Common myeloid progenitor, CD34-positive (primary cell): ENCODE results near the gene DUSP11.

ENCODE experiments used
- CTCF ChIA-PET: fragments of 350-600 bp; sonication (Branson Sonifier 250); formaldehyde crosslinking; loops from one replicate; lab custom pipeline; 2021; ENCODE audit warnings: antibody characterized with exemption; lab: Charles Lee
- POLR2A ChIA-PET: fragments of 350-600 bp; sonication (Branson Sonifier 250); formaldehyde crosslinking; loops from one replicate; lab custom pipeline; 2021; ENCODE audit warnings: antibody characterized with exemption; lab: Charles Lee
- DNase-seq, 3 donors: peaks; one replicate each; pipeline versions ENCODE4 v3.0.0 to v3.0.0-alpha.2; 2013
- H3K27ac ChIP-seq, 2 experiments: 1 replicate in 1 of 2; 2 replicates in 1 of 2; pipeline ENCODE4 v1.7.0; 2013; ENCODE audit warnings: inconsistent platforms in 2 of 2, low read length in 2 of 2, mild to moderate bottlenecking in 2 of 2, low read depth in 1 of 2, moderate library complexity in 1 of 2; ENCODE audit not compliant: severe bottlenecking in 2 of 2, insufficient read depth in 1 of 2, poor library complexity in 1 of 2
- H3K27me3 ChIP-seq, 5 experiments: replicated peaks in 2 of 5; 1 replicate in 3 of 5; 2 replicates in 2 of 5; pipeline versions ENCODE4 v1.6.1 to v1.7.0; 2013; ENCODE audit warnings: low read length in 4 of 5, mild to moderate bottlenecking in 2 of 5, moderate library complexity in 2 of 5, inconsistent platforms in 1 of 5; ENCODE audit not compliant: insufficient read depth in 5 of 5, control insufficient read depth in 4 of 5
- H3K36me3 ChIP-seq, 4 experiments: 1 replicate in 2 of 4; 2 replicates in 2 of 4; pipeline versions ENCODE4 v1.6.1 to v1.7.0; 2013; ENCODE audit warnings: low read length in 3 of 4, control low read depth in 1 of 4, mild to moderate bottlenecking in 1 of 4; ENCODE audit not compliant: control insufficient read depth in 4 of 4, insufficient read depth in 4 of 4
- H3K4me1 ChIP-seq, 4 experiments: 1 replicate in 3 of 4; 2 replicates in 1 of 4; pipeline versions ENCODE4 v1.6.1 to v1.7.1; 2013; ENCODE audit warnings: low read length in 3 of 4, mild to moderate bottlenecking in 3 of 4, control low read depth in 1 of 4, inconsistent platforms in 1 of 4, moderate library complexity in 1 of 4; ENCODE audit not compliant: control insufficient read depth in 4 of 4, insufficient read depth in 4 of 4; ENCODE audit errors: control extremely low read depth in 1 of 4
- H3K4me3 ChIP-seq, 7 experiments: 1 replicate in 4 of 7; 2 replicates in 3 of 7; pipeline versions ENCODE4 v1.5.1 to v1.7.0; 2013; ENCODE audit warnings: mild to moderate bottlenecking in 7 of 7, low read length in 6 of 7, moderate library complexity in 6 of 7, inconsistent platforms in 2 of 7, low read depth in 2 of 7, control low read depth in 1 of 7; ENCODE audit not compliant: insufficient read depth in 4 of 7, control insufficient read depth in 1 of 7; ENCODE audit errors: extremely low read depth in 1 of 7
- H3K9me3 ChIP-seq, 5 experiments: 1 replicate in 4 of 5; 2 replicates in 1 of 5; pipeline versions ENCODE4 v1.6.1 to v1.7.1; 2013; ENCODE audit warnings: low read length in 4 of 5, mild to moderate bottlenecking in 2 of 5, inconsistent platforms in 1 of 5, low read depth in 1 of 5, moderate library complexity in 1 of 5; ENCODE audit not compliant: control insufficient read depth in 4 of 5, insufficient read depth in 2 of 5; ENCODE audit errors: control extremely low read depth in 1 of 5
- WGBS: methylation state at CpG from one replicate; pipeline ENCODE4 v1.1.5; 2013; ENCODE audit not compliant: insufficient coverage; 5-methylcytosine and 5-hydroxymethylcytosine counted together

DUSP11 gene

GRCh38 chr2:73740767-73741166, 39.1 kb downstream of the DUSP11 start:
- ChIA-PET CTCF (no interaction called here), POLR2A (no interaction called here)
- H3K4me3 ChIP-seq: no peak overlapping the region
- WGBS: 100% methylated on average over 1 of the region's 2 CpGs
- no peak for DNase-seq
- no peaks in the 10 kb centered on the region for H3K27me3 ChIP-seq
- H3K36me3 ChIP-seq: peaks cover 5 to 30% (median 11%) of the 10 kb centered on the region in 4 experiments
- H3K9me3 ChIP-seq: peaks cover 0 to 4% (median 3%) of the 10 kb centered on the region in 5 experiments
- H3K4me1 ChIP-seq: peaks cover 4 to 13% (median 11%) of the 10 kb centered on the region in 4 experiments
- H3K27ac ChIP-seq: no peak overlapping the region

- Histone ChIP-seq H3K4me1 (peaks cover 4 to 14% (median 12%) of the 10 kb centered on the region in 4 experiments), H3K27ac (no peak overlapping the region), H3K27me3 (no peaks in the 10 kb centered on the region), H3K4me3 (no peak overlapping the region), H3K9me3 (peaks cover 0 to 3% (median 0%) of the 10 kb centered on the region in 5 experiments), H3K36me3 (peaks cover 2 to 22% (median 12%) of the 10 kb centered on the region in 4 experiments)
- no peak for DNase-seq
- ChIA-PET CTCF (interaction anchor here (0.5 kb wide), 1 partner anchor 83 kb away, joined by 3 read pairs; no protein-coding TSS in a partner anchor), POLR2A (no interaction called here)
- WGBS: 83% methylated on average over 3 of the region's 3 CpGs
Measured at GRCh38 chr2:73739101-73739500, 40.8 kb downstream of the DUSP11 start.

GRCh38 chr2:73736855-73737779, 42.8 kb downstream of the DUSP11 start, which contains the start of gene TPRKB:
Gene TPRKB (minus strand): TSS chr2:73737345. CDS start chr2:73734569, 2,776 bp downstream.
- H3K4me1 ChIP-seq: peaks cover 4 to 14% (median 12%) of the 10 kb centered on the region in 4 experiments
- no peaks in the 10 kb centered on the region for H3K27me3 ChIP-seq
- WGBS: under 1% methylated on average over 46 of the region's 49 CpGs
- H3K9me3 ChIP-seq: peaks cover 0 to 3% (median 0%) of the 10 kb centered on the region in 5 experiments
- CTCF ChIA-PET: interaction anchor here (0.9 to 2.1 kb wide), 4 partner anchors 19 to 47 kb away, joined by 3 to 4 read pairs (median 4); no protein-coding TSS in a partner anchor
- peak within 1 kb of the TSS; percentile 74 to 87 for H3K27ac ChIP-seq
- H3K36me3 ChIP-seq: peaks cover 3 to 30% (median 19%) of the 10 kb centered on the region in 4 experiments
- H3K4me3 ChIP-seq: peak within 1 kb of the TSS; percentile 79 to 97 (median 90)
- DNase-seq: peak; percentile 96 to 98 (median 98)
- POLR2A ChIA-PET: no interaction called here

GRCh38 chr2:73736378-73736777, 43.5 kb downstream of the DUSP11 start:
- WGBS: 11% methylated on average over 6 of the region's 8 CpGs
- Histone ChIP-seq H3K27ac (peak overlapping the region; percentile 74 to 87), H3K27me3 (no peaks in the 10 kb centered on the region), H3K36me3 (peaks cover 8 to 30% (median 22%) of the 10 kb centered on the region in 4 experiments), H3K4me1 (peaks cover 4 to 14% (median 12%) of the 10 kb centered on the region in 4 experiments), H3K4me3 (peak overlapping the region; percentile 79 to 97 (median 90)), H3K9me3 (peaks cover 0 to 3% (median 0%) of the 10 kb centered on the region in 5 experiments)
- ChIA-PET CTCF (interaction anchor here (1.5 to 2.1 kb wide), 2 partner anchors 22 to 46 kb away, joined by 4 read pairs; no protein-coding TSS in a partner anchor), POLR2A (no interaction called here)
- DNase-seq: no peak

GRCh38 chr2:73730810-73731209, 49.1 kb downstream of the DUSP11 start:
- peaks cover 0 to 2% (median 1%) of the 10 kb centered on the region in 4 experiments for H3K4me1 ChIP-seq
- WGBS: 97% methylated on average over 4 of the region's 4 CpGs
- H3K27me3 ChIP-seq: no peaks in the 10 kb centered on the region
- H3K36me3 ChIP-seq: peaks cover 20 to 54% (median 42%) of the 10 kb centered on the region in 4 experiments
- ChIA-PET POLR2A (no interaction called here), CTCF (interaction anchor here (1.0 kb wide), 1 partner anchor 30 kb away, joined by 3 read pairs; no protein-coding TSS in a partner anchor)
- H3K9me3 ChIP-seq: no peaks in the 10 kb centered on the region
- DNase-seq: no peak
- H3K4me3 ChIP-seq: no peak overlapping the region
- H3K27ac ChIP-seq: no peak overlapping the region

GRCh38 chr2:73728711-73729110, 51.2 kb downstream of the DUSP11 start:
- Histone ChIP-seq H3K9me3 (no peaks in the 10 kb centered on the region), H3K27me3 (no peaks in the 10 kb centered on the region), H3K36me3 (peaks cover 20 to 48% (median 36%) of the 10 kb centered on the region in 4 experiments), H3K4me1 (no peaks in the 10 kb centered on the region), H3K4me3 (no peak overlapping the region), H3K27ac (no peak overlapping the region)
- 67% methylated on average over 2 of the region's 4 CpGs for WGBS
- POLR2A ChIA-PET: no interaction called here
- no peak for DNase-seq
- CTCF ChIA-PET: no interaction called here
